Measurements from ENCODE around the gene NEDD8.
"Not testable (repeated sequence)": the region's sequence is repeated elsewhere in the genome, so short reads cannot be mapped to it uniquely, and the experiment has no call there.

NEDD8 gene

GRCh38 chr14:24247422-24247821 lies 15.3 kb upstream of the NEDD8 start:
- no peak for DNase-seq (ENCODE audit: low read depth in 2 of 2)

GRCh38 chr14:24246765-24247212 lies 14.6 kb upstream of the NEDD8 start:
- no peak for DNase-seq (ENCODE audit: low read depth in 2 of 2)

GRCh38 chr14:24245350-24245749 lies 13.2 kb upstream of the NEDD8 start:
- not testable (repeated sequence) for DNase-seq (ENCODE audit: low read depth in 2 of 2)

- no peak for DNase-seq (ENCODE audit: low read depth in 2 of 2)
These were observed 11.2 kb upstream of the NEDD8 start for GRCh38 chr14:24243336-24243836.

GRCh38 chr14:24241829-24242443 lies 9.8 kb upstream of the NEDD8 start:
- DNase-seq (ENCODE audit: low read depth in 2 of 2): peak; percentile 88 to 89

GRCh38 chr14:24240110-24240918 lies 8.1 kb upstream of the NEDD8 start:
- no peak for DNase-seq (ENCODE audit: low read depth in 2 of 2)

- no peak for DNase-seq (ENCODE audit: low read depth in 2 of 2)
These were observed 6.4 kb upstream of the NEDD8 start for GRCh38 chr14:24238527-24239037.

- no peak for DNase-seq (ENCODE audit: low read depth in 2 of 2)
These were observed 6.0 kb upstream of the NEDD8 start for GRCh38 chr14:24238123-24238522.

GRCh38 chr14:24237463-24237955 lies 5.3 kb upstream of the NEDD8 start:
- DNase-seq (ENCODE audit: low read depth in 2 of 2): no peak

- no peak for DNase-seq (ENCODE audit: low read depth in 2 of 2)
These were observed 4.7 kb upstream of the NEDD8 start for GRCh38 chr14:24236689-24237462.

- no peak for DNase-seq (ENCODE audit: low read depth in 2 of 2)
These were observed 3.9 kb upstream of the NEDD8 start for GRCh38 chr14:24235804-24236688.

- DNase-seq (ENCODE audit: low read depth in 2 of 2): no peak
These were observed 2.2 kb upstream of the NEDD8 start for GRCh38 chr14:24234095-24235005.

- DNase-seq (ENCODE audit: low read depth in 2 of 2): no peak
These were observed 1.3 kb upstream of the NEDD8 start for GRCh38 chr14:24233538-24233866.

GRCh38 chr14:24232645-24233537 lies 724 bp upstream of the NEDD8 start, which contains the start of gene GMPR2:
Gene GMPR2, plus strand, starts transcription at chr14:24232929. Its CDS starts 325 bp downstream, at chr14:24233254.
- DNase-seq (ENCODE audit: low read depth in 2 of 2): peak in 1 of 2 donors; percentile 29

- no peak for DNase-seq (ENCODE audit: low read depth in 2 of 2)
These were observed 675 bp downstream of the NEDD8 start for GRCh38 chr14:24231263-24232120.

- DNase-seq (ENCODE audit: low read depth in 2 of 2): no peak
These were observed 3.3 kb downstream of the NEDD8 start for GRCh38 chr14:24228902-24229301.

- DNase-seq (ENCODE audit: low read depth in 2 of 2): no peak
These were observed 5.7 kb downstream of the NEDD8 start for GRCh38 chr14:24226473-24226872.

GRCh38 chr14:24224618-24225071 lies 7.5 kb downstream of the NEDD8 start:
- DNase-seq (ENCODE audit: low read depth in 2 of 2): no peak

Data from stimulated activated CD8-positive, alpha-beta memory T cell treated with anti-CD3 and anti-CD28 coated beads, Interleukin-2, amount 100 ng/mL, for 48 hours (primary cell).